Neural progenitor cell (in vitro differentiated cells): ENCODE results near the gene FAM177B. TPM values are rescaled to one million over a fixed set of nuclear protein-coding genes. Genes with fewer than 3 reads are reported as not detected.

Source experiments
- DNase-seq: peaks from one replicate; pipeline ENCODE4 v3.0.0-alpha.2; 2016; ENCODE audit warnings: low spot score
- H2AFZ ChIP-seq: fragments of 200-600 bp; sonication (generic); replicated peaks from 2 replicates; pipeline ENCODE4 v1.6.1; 2016; ENCODE audit warnings: antibody characterized with exemption
- H3F3A ChIP-seq: fragments of 200-600 bp; sonication (generic); 2 replicates; pipeline ENCODE4 v1.6.1; 2016; ENCODE audit warnings: antibody characterized with exemption, low read depth
- H3K27ac ChIP-seq: fragments of 200-600 bp; sonication (generic); 2 replicates; pipeline ENCODE4 v1.5.1; 2016; ENCODE audit warnings: mild to moderate bottlenecking
- H3K27me3 ChIP-seq: fragments of 200-600 bp; sonication (generic); 2 replicates; pipeline ENCODE4 v1.6.1; 2016; ENCODE audit warnings: mild to moderate bottlenecking, moderate library complexity
- H3K36me3 ChIP-seq: fragments of 200-600 bp; sonication (generic); 2 replicates; pipeline ENCODE4 v1.5.1; 2016
- H3K4me1 ChIP-seq: fragments of 200-600 bp; sonication (generic); 2 replicates; pipeline ENCODE4 v1.6.1; 2016; ENCODE audit warnings: mixed run types
- H3K4me2 ChIP-seq: fragments of 200-600 bp; sonication (generic); 2 replicates; pipeline ENCODE4 v1.6.1; 2016
- H3K4me3 ChIP-seq: fragments of 200-600 bp; sonication (generic); 2 replicates; pipeline ENCODE4 v1.5.1; 2016
- H3K79me2 ChIP-seq: fragments of 200-600 bp; sonication (generic); 2 replicates; pipeline ENCODE4 v1.6.1; 2016; ENCODE audit warnings: low read depth
- H3K9ac ChIP-seq: fragments of 200-600 bp; sonication (generic); 2 replicates; pipeline ENCODE4 v1.6.1; 2016
- H3K9me3 ChIP-seq: fragments of 200-600 bp; sonication (generic); 2 replicates; pipeline ENCODE4 v1.5.1; 2016; ENCODE audit warnings: low read depth
- H4K20me1 ChIP-seq: fragments of 200-600 bp; sonication (generic); 2 replicates; pipeline ENCODE4 v1.6.1; 2016; ENCODE audit warnings: low read depth
- H3K27ac Mint-ChIP-seq: 3 replicates; pipeline ENCODE4 v1.8.0; 2021; ENCODE audit warnings: mixed read lengths
- H3K27me3 Mint-ChIP-seq: 2 replicates; pipeline ENCODE4 v1.8.0; 2022; ENCODE audit warnings: low read depth, mild to moderate bottlenecking, inconsistent platforms, moderate library complexity, mixed read lengths; ENCODE audit not compliant: insufficient read depth
- H3K36me3 Mint-ChIP-seq: 3 replicates; pipeline ENCODE4 v1.8.0; 2021; ENCODE audit warnings: mixed read lengths
- H3K4me1 Mint-ChIP-seq: 3 replicates; pipeline ENCODE4 v1.8.0; 2021; ENCODE audit warnings: mixed read lengths
- H3K4me3 Mint-ChIP-seq: 3 replicates; pipeline ENCODE4 v1.8.0; 2021; ENCODE audit warnings: mild to moderate bottlenecking, moderate library complexity, mixed read lengths
- H3K9me3 Mint-ChIP-seq: 3 replicates; pipeline ENCODE4 v1.8.0; 2020; ENCODE audit warnings: mixed read lengths
- EZH2 ChIP-seq: fragments of 200-600 bp; sonication (generic); IDR thresholded peaks from 2 replicates; pipeline ENCODE4 v1.6.1; 2017; ENCODE audit warnings: antibody characterized with exemption, mild to moderate bottlenecking, moderate library complexity
- EZH2phosphoT487 ChIP-seq: fragments of 200-600 bp; sonication (generic); IDR thresholded peaks from 2 replicates; pipeline ENCODE4 v1.6.1; 2017; ENCODE audit warnings: antibody characterized with exemption
- total RNA-seq: library from RNA; depleted of rRNA; stranded (reverse); fragments of >200 nt; gene quantifications from 2 replicates; pipeline ENCODE4 v1.2.3, GENCODE V29; 2015; ENCODE audit warnings: low replicate concordance
- TF ChIP-seq, protein P1 (sequence below): fragments of 200-600 bp; sonication (generic); IDR thresholded peaks from 2 replicates; pipeline ENCODE4 v1.5.1; 2017; ENCODE audit warnings: antibody characterized with exemption, mild to moderate bottlenecking

FAM177B gene
- total RNA-seq, 1 donor from 2014 or later, result not detected

DNA sequence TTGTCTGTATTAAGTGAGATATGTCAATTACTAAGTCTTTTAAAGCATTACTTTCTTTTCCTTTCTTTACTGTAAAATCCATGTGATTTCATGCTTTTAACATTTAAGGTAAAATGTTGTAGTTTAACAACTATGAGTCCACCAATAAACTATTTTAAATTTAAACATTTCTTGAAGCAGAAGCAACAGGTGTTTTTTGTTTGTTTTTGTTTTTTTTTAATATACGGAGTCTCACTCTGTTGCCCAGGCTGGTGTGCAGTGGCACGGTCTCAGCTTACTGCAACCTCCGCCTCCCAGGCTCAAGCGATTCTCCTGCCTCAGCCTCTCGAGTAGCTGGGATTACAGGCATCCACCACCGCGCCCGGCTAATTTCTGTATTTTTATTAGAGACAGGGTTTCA, 40.3 kb upstream of the FAM177B start:
- Mint-ChIP-seq H3K4me3 (no peak overlapping the region), H3K27ac (no peak overlapping the region), H3K36me3 (peaks cover 9% of the 10 kb centered on the region), H3K27me3 (no peaks in the 10 kb centered on the region), H3K9me3 (no peaks in the 10 kb centered on the region), H3K4me1 (no peaks in the 10 kb centered on the region)
- Histone ChIP-seq H3K27ac (no peak overlapping the region), H3K36me3 (peaks cover 27% of the 10 kb centered on the region), H2AFZ (no peak overlapping the region), H3K9ac (no peak overlapping the region), H4K20me1 (no peaks in the 10 kb centered on the region), H3F3A (no peaks in the 10 kb centered on the region), H3K9me3 (no peaks in the 10 kb centered on the region), H3K27me3 (no peaks in the 10 kb centered on the region), H3K4me3 (no peak overlapping the region), H3K4me2 (no peak overlapping the region), H3K4me1 (no peaks in the 10 kb centered on the region), H3K79me2 (peaks cover 23% of the 10 kb centered on the region)
- TF ChIP-seq EZH2phosphoT487, result no peak
- TF ChIP-seq EZH2, result no peak
- TF ChIP-seq, protein P1, sequence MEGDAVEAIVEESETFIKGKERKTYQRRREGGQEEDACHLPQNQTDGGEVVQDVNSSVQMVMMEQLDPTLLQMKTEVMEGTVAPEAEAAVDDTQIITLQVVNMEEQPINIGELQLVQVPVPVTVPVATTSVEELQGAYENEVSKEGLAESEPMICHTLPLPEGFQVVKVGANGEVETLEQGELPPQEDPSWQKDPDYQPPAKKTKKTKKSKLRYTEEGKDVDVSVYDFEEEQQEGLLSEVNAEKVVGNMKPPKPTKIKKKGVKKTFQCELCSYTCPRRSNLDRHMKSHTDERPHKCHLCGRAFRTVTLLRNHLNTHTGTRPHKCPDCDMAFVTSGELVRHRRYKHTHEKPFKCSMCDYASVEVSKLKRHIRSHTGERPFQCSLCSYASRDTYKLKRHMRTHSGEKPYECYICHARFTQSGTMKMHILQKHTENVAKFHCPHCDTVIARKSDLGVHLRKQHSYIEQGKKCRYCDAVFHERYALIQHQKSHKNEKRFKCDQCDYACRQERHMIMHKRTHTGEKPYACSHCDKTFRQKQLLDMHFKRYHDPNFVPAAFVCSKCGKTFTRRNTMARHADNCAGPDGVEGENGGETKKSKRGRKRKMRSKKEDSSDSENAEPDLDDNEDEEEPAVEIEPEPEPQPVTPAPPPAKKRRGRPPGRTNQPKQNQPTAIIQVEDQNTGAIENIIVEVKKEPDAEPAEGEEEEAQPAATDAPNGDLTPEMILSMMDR, result no peak
- DNase-seq, result no peak

DNA sequence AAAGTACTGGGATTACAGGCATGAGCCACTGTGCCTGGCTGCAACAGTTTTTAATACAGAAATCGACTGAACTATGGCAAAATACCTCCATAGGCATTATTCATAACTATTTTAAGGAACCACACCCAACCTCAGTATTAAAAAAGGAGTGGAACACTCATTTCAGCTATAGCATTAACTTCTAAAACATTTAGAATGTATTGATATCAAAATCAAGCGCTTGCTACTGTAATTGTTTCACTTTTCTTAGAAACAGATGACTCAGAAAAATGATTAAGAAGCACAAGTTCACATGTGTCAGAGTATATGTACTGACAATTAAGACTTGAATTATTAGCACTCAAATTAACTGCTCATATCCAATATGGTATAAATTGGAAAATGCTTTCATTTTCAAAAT, 39.8 kb upstream of the FAM177B start:
- Mint-ChIP-seq H3K27me3 (no peaks in the 10 kb centered on the region), H3K4me1 (no peaks in the 10 kb centered on the region), H3K4me3 (no peak overlapping the region), H3K9me3 (no peaks in the 10 kb centered on the region), H3K27ac (no peak overlapping the region), H3K36me3 (peaks cover 12% of the 10 kb centered on the region)
- Histone ChIP-seq H3K36me3 (peaks cover 29% of the 10 kb centered on the region), H4K20me1 (no peaks in the 10 kb centered on the region), H3F3A (no peaks in the 10 kb centered on the region), H3K9ac (no peak overlapping the region), H3K27me3 (no peaks in the 10 kb centered on the region), H2AFZ (no peak overlapping the region), H3K4me3 (no peak overlapping the region), H3K9me3 (no peaks in the 10 kb centered on the region), H3K4me2 (no peak overlapping the region), H3K27ac (no peak overlapping the region), H3K4me1 (no peaks in the 10 kb centered on the region), H3K79me2 (peaks cover 23% of the 10 kb centered on the region)
- TF ChIP-seq, protein P1, result no peak
- TF ChIP-seq EZH2phosphoT487, result no peak
- TF ChIP-seq EZH2, result no peak
- no peak for DNase-seq

DNA sequence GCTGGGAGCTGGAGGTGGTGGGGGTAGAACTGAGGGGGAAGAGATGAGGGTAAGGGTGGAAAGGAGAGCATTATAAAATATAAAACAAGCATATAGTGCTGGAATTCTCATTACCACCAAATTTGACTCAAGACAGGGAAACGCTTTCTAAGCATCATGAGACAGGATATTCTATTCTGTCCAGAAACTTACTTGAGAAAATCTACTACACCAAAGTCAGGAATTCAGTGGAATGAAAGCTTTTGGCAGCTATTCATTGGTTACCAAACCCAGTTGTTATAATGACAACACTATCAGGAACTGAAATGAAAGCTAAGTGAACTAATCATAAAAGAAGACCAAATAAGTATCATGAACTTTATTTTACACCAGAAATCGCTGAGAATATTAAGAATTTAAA, 39.2 kb upstream of the FAM177B start:
- Mint-ChIP-seq H3K4me3 (no peak overlapping the region), H3K27ac (no peak overlapping the region), H3K4me1 (no peaks in the 10 kb centered on the region), H3K9me3 (no peaks in the 10 kb centered on the region), H3K36me3 (peaks cover 18% of the 10 kb centered on the region), H3K27me3 (no peaks in the 10 kb centered on the region)
- H4K20me1 ChIP-seq, result no peaks in the 10 kb centered on the region
- no peak overlapping the region for H3K4me2 ChIP-seq
- H3K4me3 ChIP-seq, result no peak overlapping the region
- H3K36me3 ChIP-seq, result peaks cover 33% of the 10 kb centered on the region
- no peaks in the 10 kb centered on the region for H3F3A ChIP-seq
- no peaks in the 10 kb centered on the region for H3K27me3 ChIP-seq
- no peak for DNase-seq
- no peak overlapping the region for H3K27ac ChIP-seq
- H3K4me1 ChIP-seq, result no peaks in the 10 kb centered on the region
- TF ChIP-seq EZH2 (no peak), EZH2phosphoT487 (no peak)
- TF ChIP-seq, protein P1, result no peak
- no peak overlapping the region for H3K9ac ChIP-seq
- no peak overlapping the region for H2AFZ ChIP-seq
- H3K9me3 ChIP-seq, result no peaks in the 10 kb centered on the region
- H3K79me2 ChIP-seq, result peaks cover 23% of the 10 kb centered on the region
